ENCODE data around the gene SNAP29. TPM values are rescaled to one million over a fixed set of nuclear protein-coding genes. Genes with fewer than 3 reads are reported as not detected.

Gene SNAP29
- total RNA-seq, 5 donors from 2014 or later (not counting 1 experiment from before 2014, with no cell fraction given), result 15.8 to 26.2 (median 23.3) TPM

DNA sequence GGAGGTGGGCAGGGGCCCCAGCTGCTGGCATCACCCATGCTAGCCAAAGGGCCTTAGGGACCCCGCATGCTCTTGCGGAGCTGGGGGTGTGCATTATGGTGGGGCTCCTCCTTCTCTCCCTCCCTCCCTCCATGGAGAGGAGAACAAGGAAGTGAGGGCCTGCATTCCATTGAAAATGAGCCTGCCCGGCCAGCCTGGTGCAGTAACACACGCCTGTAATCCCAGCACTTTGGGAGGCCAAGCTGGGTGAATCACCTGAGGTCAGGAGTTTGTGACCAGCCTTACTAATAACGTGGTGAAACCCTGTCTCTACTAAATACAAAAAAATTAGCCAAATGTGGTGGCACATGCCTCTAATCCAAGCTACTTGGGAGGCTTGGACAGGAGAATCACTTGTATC lies 22.4 kb downstream of the SNAP29 start:
- no peaks in the 10 kb centered on the region for H3K27me3 ChIP-seq (replicated peaks in 1 of 2; ENCODE audit: control insufficient read depth in 2 of 2, extremely low read depth in 1 of 2, insufficient read depth in 2 of 2, low read length in 1 of 2)
- H3K4me3 Mint-ChIP-seq, result no peak overlapping the region
- peaks cover 10 to 42% of the 10 kb centered on the region in 2 donors for H3K36me3 ChIP-seq (ENCODE audit: control insufficient read depth in 2 of 2, extremely low read depth in 1 of 2, insufficient read depth in 1 of 2, low read length in 1 of 2)
- ChIA-PET POLR2A (no interaction called here), CTCF (no interaction called here)
- no peaks in the 10 kb centered on the region for H3K9me3 ChIP-seq
- no peaks in the 10 kb centered on the region for H3K4me1 Mint-ChIP-seq
- no peak overlapping the region for H3K27ac Mint-ChIP-seq
- WGBS (ENCODE audit: insufficient coverage), result 85% methylated on average over 2 of the region's 5 CpGs
- H3K4me3 ChIP-seq (ENCODE audit: control insufficient read depth in 1 of 2, extremely low read depth in 1 of 2, low read length in 1 of 2), result no peak overlapping the region
- H3K36me3 Mint-ChIP-seq, result peaks cover 39% of the 10 kb centered on the region
- no peaks in the 10 kb centered on the region for H3K27me3 Mint-ChIP-seq
- H3K27ac ChIP-seq (ENCODE audit: low read length), result no peak overlapping the region
- DNase-seq (no peak), ATAC-seq (replicated peaks in 1 of 4) (no peak)
- H3K4me1 ChIP-seq (ENCODE audit: control insufficient read depth in 1 of 2, extremely low read depth in 1 of 2, insufficient read depth in 2 of 2, low read length in 2 of 2), result no peaks in the 10 kb centered on the region
- H3K9me3 Mint-ChIP-seq, result no peaks in the 10 kb centered on the region

DNA sequence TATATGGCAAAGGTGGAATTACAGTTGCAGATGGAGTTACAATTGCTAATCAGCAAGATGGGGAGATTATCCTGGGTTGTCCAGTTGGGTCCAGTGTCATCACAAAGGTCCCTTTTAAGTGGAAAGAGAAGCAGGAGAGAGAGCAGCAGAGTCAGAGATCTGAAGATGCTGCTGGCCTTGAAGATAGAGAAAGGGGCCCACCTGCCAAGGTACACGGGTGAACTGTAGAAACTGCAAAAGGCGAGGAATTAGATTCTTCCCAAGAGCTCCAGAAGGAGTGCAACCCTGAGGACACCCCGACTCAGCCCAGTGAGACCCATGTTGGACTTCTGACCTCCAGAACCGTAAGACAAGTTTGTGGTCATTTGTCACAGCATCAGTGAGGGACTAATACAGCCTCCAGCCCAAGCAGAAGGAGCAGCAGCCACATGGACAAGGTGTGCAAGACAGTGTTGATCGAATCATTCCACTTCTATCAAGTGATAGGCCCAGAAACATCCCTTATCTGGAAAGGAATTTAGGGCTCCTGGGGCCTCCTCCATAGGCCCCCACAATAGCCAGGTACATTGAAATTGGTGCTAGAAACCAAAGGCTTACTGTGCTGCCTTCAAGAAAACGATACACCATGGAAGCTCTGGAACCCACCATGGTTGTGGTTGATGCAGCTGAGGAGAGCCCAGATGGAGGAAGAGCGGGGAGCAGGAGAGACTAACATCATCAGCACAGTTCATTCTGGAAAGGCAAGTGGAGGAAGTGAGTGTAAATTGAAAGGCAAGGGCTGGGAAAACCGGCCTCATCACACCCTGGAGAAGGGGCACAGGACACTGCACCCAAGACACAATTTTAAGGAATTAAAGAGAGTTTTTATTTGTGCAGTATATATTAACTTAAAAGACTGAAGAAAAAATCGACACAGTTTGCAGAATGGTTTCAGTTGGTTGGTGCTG lies 23.3 kb downstream of the SNAP29 start:
- Mint-ChIP-seq H3K4me3 (no peak overlapping the region), H3K27me3 (no peaks in the 10 kb centered on the region), H3K9me3 (no peaks in the 10 kb centered on the region), H3K27ac (no peak overlapping the region), H3K36me3 (peaks cover 35% of the 10 kb centered on the region), H3K4me1 (no peaks in the 10 kb centered on the region)
- DNase-seq, result no peak
- ChIA-PET POLR2A (no interaction called here), CTCF (no interaction called here)
- H3K27ac ChIP-seq (ENCODE audit: low read length), result no peak overlapping the region
- 91% methylated on average over 8 of the region's 9 CpGs for WGBS (ENCODE audit: insufficient coverage)
- no peaks in the 10 kb centered on the region for H3K4me1 ChIP-seq (ENCODE audit: control insufficient read depth in 1 of 2, extremely low read depth in 1 of 2, insufficient read depth in 2 of 2, low read length in 2 of 2)
- no peak for ATAC-seq (replicated peaks in 1 of 4)
- no peaks in the 10 kb centered on the region for H3K9me3 ChIP-seq
- no peaks in the 10 kb centered on the region for H3K27me3 ChIP-seq (replicated peaks in 1 of 2; ENCODE audit: control insufficient read depth in 2 of 2, extremely low read depth in 1 of 2, insufficient read depth in 2 of 2, low read length in 1 of 2)
- H3K36me3 ChIP-seq (ENCODE audit: control insufficient read depth in 2 of 2, extremely low read depth in 1 of 2, insufficient read depth in 1 of 2, low read length in 1 of 2), result peaks cover 10 to 46% of the 10 kb centered on the region in 2 donors
- H3K4me3 ChIP-seq (ENCODE audit: control insufficient read depth in 1 of 2, extremely low read depth in 1 of 2, low read length in 1 of 2), result no peak overlapping the region

DNA sequence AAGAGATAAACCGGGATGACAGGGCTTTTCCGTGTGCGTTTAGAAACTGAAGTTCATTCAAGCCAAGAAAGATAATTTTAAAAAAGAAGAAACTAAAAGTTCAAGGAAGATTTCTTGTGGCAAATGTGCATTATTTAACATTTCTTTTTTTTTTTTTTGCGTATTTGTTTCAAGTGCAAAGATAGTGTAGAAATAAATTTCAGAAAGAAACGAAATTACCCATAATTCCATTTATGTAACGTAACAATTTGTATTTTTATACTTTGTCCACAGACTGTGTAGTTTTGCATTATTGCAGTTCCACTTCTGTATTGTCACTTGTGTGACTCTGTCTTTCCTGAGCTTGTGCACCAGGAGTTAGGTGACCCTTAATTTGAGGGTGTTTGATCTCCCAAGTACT lies 24.0 kb downstream of the SNAP29 start:
- peaks cover 10 to 49% of the 10 kb centered on the region in 2 donors for H3K36me3 ChIP-seq (ENCODE audit: control insufficient read depth in 2 of 2, extremely low read depth in 1 of 2, insufficient read depth in 1 of 2, low read length in 1 of 2)
- H3K4me3 Mint-ChIP-seq, result no peak overlapping the region
- H3K4me1 ChIP-seq (ENCODE audit: control insufficient read depth in 1 of 2, extremely low read depth in 1 of 2, insufficient read depth in 2 of 2, low read length in 2 of 2), result no peaks in the 10 kb centered on the region
- no peak overlapping the region for H3K4me3 ChIP-seq (ENCODE audit: control insufficient read depth in 1 of 2, extremely low read depth in 1 of 2, low read length in 1 of 2)
- no peak overlapping the region for H3K27ac Mint-ChIP-seq
- ChIA-PET POLR2A (no interaction called here), CTCF (no interaction called here)
- 83% methylated on average over 1 of the region's 6 CpGs for WGBS (ENCODE audit: insufficient coverage)
- H3K36me3 Mint-ChIP-seq, result peaks cover 41% of the 10 kb centered on the region
- H3K27me3 Mint-ChIP-seq, result no peaks in the 10 kb centered on the region
- H3K9me3 Mint-ChIP-seq, result no peaks in the 10 kb centered on the region
- no peaks in the 10 kb centered on the region for H3K4me1 Mint-ChIP-seq
- no peak overlapping the region for H3K27ac ChIP-seq (ENCODE audit: low read length)
- H3K9me3 ChIP-seq, result no peaks in the 10 kb centered on the region
- DNase-seq, result no peak
- no peak for ATAC-seq (replicated peaks in 1 of 4)
- no peaks in the 10 kb centered on the region for H3K27me3 ChIP-seq (replicated peaks in 1 of 2; ENCODE audit: control insufficient read depth in 2 of 2, extremely low read depth in 1 of 2, insufficient read depth in 2 of 2, low read length in 1 of 2)

DNA sequence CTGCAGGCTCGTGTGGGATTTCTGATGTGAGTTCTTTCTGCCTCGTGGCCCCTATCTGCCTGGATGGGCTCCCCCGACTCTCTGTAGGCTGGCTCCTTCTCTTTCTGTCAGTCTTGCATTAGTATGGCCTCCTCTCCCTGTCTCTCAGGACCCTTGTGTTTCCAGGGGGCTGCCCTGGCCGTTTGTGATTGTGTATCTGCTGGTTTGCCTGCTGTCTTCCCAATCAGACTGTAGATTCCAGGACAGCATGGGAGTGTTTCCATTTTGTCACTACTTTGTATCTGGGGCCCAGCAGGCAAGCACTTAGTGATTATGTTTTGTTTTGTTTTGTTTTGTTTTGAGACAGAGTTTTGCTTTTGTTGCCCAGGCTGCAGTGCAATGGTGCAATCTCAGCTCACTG lies 25.6 kb downstream of the SNAP29 start:
- Histone ChIP-seq H3K4me3 (ENCODE audit: control insufficient read depth in 1 of 2, extremely low read depth in 1 of 2, low read length in 1 of 2) (no peak overlapping the region), H3K9me3 (no peaks in the 10 kb centered on the region), H3K4me1 (ENCODE audit: control insufficient read depth in 1 of 2, extremely low read depth in 1 of 2, insufficient read depth in 2 of 2, low read length in 2 of 2) (no peaks in the 10 kb centered on the region), H3K36me3 (ENCODE audit: control insufficient read depth in 2 of 2, extremely low read depth in 1 of 2, insufficient read depth in 1 of 2, low read length in 1 of 2) (peaks cover 10 to 63% of the 10 kb centered on the region in 2 donors), H3K27ac (ENCODE audit: low read length) (no peak overlapping the region), H3K27me3 (replicated peaks in 1 of 2; ENCODE audit: control insufficient read depth in 2 of 2, extremely low read depth in 1 of 2, insufficient read depth in 2 of 2, low read length in 1 of 2) (no peaks in the 10 kb centered on the region)
- Mint-ChIP-seq H3K4me3 (no peak overlapping the region), H3K9me3 (no peaks in the 10 kb centered on the region), H3K36me3 (peaks cover 49% of the 10 kb centered on the region), H3K27ac (no peak overlapping the region), H3K4me1 (no peaks in the 10 kb centered on the region), H3K27me3 (no peaks in the 10 kb centered on the region)
- POLR2A ChIA-PET, result no interaction called here
- WGBS (ENCODE audit: insufficient coverage), result 100% methylated on average over 3 of the region's 4 CpGs
- DNase-seq, result no peak
- CTCF ChIA-PET, result no interaction called here
- ATAC-seq (replicated peaks in 1 of 4), result no peak

DNA sequence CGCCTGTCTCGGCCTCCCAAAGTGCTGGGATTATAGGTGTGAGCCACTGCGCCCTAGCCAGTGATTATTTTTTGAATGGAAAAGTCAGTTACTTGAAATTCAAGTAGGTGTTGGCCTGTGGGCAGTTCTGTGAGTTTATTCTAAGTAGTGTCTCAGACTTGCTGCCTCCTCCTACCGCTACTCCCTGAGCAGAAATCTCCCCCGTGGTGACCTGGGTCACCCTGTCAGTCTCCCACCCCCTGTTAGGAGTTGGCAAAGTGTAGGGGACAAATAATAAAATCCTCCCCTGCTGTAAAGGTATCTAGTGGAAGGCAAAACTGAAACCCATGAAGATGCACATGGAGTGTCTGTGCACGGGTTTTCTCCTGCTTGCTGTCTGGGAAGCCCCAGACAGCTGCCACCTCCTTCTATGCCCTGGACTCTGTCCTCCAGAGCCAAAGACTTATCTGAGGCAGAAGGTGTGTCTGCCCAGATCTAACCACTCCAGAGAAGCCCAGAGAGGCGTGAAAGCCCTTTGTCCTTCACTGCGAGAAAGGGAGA lies 26.3 kb downstream of the SNAP29 start:
- POLR2A ChIA-PET, result no interaction called here
- no peak for DNase-seq
- Histone ChIP-seq H3K4me1 (ENCODE audit: control insufficient read depth in 1 of 2, extremely low read depth in 1 of 2, insufficient read depth in 2 of 2, low read length in 2 of 2) (no peaks in the 10 kb centered on the region), H3K9me3 (no peaks in the 10 kb centered on the region), H3K27ac (ENCODE audit: low read length) (no peak overlapping the region), H3K27me3 (replicated peaks in 1 of 2; ENCODE audit: control insufficient read depth in 2 of 2, extremely low read depth in 1 of 2, insufficient read depth in 2 of 2, low read length in 1 of 2) (no peaks in the 10 kb centered on the region), H3K4me3 (ENCODE audit: control insufficient read depth in 1 of 2, extremely low read depth in 1 of 2, low read length in 1 of 2) (no peak overlapping the region), H3K36me3 (ENCODE audit: control insufficient read depth in 2 of 2, extremely low read depth in 1 of 2, insufficient read depth in 1 of 2, low read length in 1 of 2) (peaks cover 14 to 69% of the 10 kb centered on the region in 2 donors)
- CTCF ChIA-PET, result interaction anchor here in 1 of 2 donors (0.5 kb wide), 1 partner anchor 760 kb away, joined by 5 read pairs; no protein-coding TSS in a partner anchor
- no peak for ATAC-seq (replicated peaks in 1 of 4)
- H3K36me3 Mint-ChIP-seq, result peaks cover 55% of the 10 kb centered on the region
- WGBS (ENCODE audit: insufficient coverage), result 97% methylated on average over 5 of the region's 8 CpGs
- no peaks in the 10 kb centered on the region for H3K4me1 Mint-ChIP-seq
- no peaks in the 10 kb centered on the region for H3K27me3 Mint-ChIP-seq
- no peak overlapping the region for H3K4me3 Mint-ChIP-seq
- peak overlapping the region; percentile 5 to 37 for H3K27ac Mint-ChIP-seq
- H3K9me3 Mint-ChIP-seq, result no peaks in the 10 kb centered on the region

DNA sequence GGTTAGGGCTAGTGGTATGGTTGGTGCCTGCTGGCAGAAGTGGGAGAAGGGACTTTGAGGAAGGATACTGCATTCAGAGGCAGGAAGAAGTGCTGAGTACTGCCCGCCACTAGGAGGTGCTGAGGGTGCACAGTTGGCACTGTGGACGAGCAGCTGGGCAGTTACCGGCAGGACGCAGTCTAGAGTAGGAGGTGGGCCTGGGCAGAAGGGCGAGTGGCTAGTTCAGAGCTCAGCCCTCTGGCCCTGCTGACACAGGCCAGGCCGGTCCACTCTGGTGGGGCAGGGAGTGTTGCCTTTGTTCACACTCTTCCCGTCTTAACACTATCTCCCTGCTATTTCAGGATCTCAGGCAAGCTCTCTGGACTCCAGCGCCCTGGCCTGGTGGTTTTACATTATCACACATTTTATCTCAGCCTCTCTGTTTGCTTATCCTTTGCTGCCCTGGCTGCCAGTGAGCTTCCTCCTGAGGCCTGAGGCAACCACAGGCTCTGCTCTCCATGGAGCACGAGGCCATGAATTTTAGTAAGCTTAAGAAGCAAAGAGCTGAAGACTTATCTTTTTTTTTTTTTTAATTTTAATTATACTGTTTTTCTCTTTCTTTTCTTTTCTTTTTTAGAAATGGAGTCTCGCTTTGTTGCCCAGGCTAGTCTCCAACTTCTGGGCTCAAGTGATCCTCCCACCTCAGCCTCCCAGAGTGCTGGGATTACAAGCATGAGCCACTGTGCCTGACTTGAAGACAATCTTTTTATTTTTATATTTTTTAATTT lies 26.9 kb downstream of the SNAP29 start:
- Mint-ChIP-seq H3K36me3 (peaks cover 55% of the 10 kb centered on the region), H3K27ac (peak overlapping the region; percentile 5 to 37), H3K9me3 (no peaks in the 10 kb centered on the region), H3K4me3 (no peak overlapping the region), H3K27me3 (no peaks in the 10 kb centered on the region), H3K4me1 (no peaks in the 10 kb centered on the region)
- no peak overlapping the region for H3K4me3 ChIP-seq (ENCODE audit: control insufficient read depth in 1 of 2, extremely low read depth in 1 of 2, low read length in 1 of 2)
- CTCF ChIA-PET, result interaction anchor here in 1 of 2 donors (0.5 kb wide), 2 partner anchors 49 to 759 kb away, joined by 3 to 5 read pairs; no protein-coding TSS in a partner anchor
- 63% methylated on average over 6 of the region's 10 CpGs for WGBS (ENCODE audit: insufficient coverage)
- H3K4me1 ChIP-seq (ENCODE audit: control insufficient read depth in 1 of 2, extremely low read depth in 1 of 2, insufficient read depth in 2 of 2, low read length in 2 of 2), result no peaks in the 10 kb centered on the region
- no peak overlapping the region for H3K27ac ChIP-seq (ENCODE audit: low read length)
- H3K36me3 ChIP-seq (ENCODE audit: control insufficient read depth in 2 of 2, extremely low read depth in 1 of 2, insufficient read depth in 1 of 2, low read length in 1 of 2), result peaks cover 14 to 69% of the 10 kb centered on the region in 2 donors
- H3K27me3 ChIP-seq (replicated peaks in 1 of 2; ENCODE audit: control insufficient read depth in 2 of 2, extremely low read depth in 1 of 2, insufficient read depth in 2 of 2, low read length in 1 of 2), result no peaks in the 10 kb centered on the region
- H3K9me3 ChIP-seq, result no peaks in the 10 kb centered on the region
- POLR2A ChIA-PET, result interaction anchor here in 1 of 2 donors (0.7 to 0.8 kb wide), 2 partner anchors 136 to 389 kb away, joined by 3 to 4 read pairs; no protein-coding TSS in a partner anchor
- peak in 27 of 35 experiments; percentile 1 to 51 (median 17) for DNase-seq
- peak in 3 of 4 experiments; percentile 46 to 71 (median 47) for ATAC-seq (replicated peaks in 1 of 4)

Measured in T-cell (primary cell).